ENCODE measurements around the gene PSMD4.

GRCh38 chr1:151281969-151282882 lies 27.7 kb downstream of the PSMD4 start, which contains the start of gene ZNF687:
- TF ChIP-seq CTCF (IDR thresholded peaks at IDR 0.05) (peak in 1 of 3 experiments; percentile 13), POLR2A (IDR thresholded peaks at IDR 0.05; ENCODE audit: low read depth) (peak; percentile 56)
